ENCODE results near the gene ROBO2.

ROBO2 gene

GRCh38 chr3:77535116-77535515 lies 495.2 kb downstream of the ROBO2 start:
- TF ChIP-seq, protein P1, sequence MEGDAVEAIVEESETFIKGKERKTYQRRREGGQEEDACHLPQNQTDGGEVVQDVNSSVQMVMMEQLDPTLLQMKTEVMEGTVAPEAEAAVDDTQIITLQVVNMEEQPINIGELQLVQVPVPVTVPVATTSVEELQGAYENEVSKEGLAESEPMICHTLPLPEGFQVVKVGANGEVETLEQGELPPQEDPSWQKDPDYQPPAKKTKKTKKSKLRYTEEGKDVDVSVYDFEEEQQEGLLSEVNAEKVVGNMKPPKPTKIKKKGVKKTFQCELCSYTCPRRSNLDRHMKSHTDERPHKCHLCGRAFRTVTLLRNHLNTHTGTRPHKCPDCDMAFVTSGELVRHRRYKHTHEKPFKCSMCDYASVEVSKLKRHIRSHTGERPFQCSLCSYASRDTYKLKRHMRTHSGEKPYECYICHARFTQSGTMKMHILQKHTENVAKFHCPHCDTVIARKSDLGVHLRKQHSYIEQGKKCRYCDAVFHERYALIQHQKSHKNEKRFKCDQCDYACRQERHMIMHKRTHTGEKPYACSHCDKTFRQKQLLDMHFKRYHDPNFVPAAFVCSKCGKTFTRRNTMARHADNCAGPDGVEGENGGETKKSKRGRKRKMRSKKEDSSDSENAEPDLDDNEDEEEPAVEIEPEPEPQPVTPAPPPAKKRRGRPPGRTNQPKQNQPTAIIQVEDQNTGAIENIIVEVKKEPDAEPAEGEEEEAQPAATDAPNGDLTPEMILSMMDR (IDR thresholded peaks at IDR 0.05; ENCODE audit: control insufficient read depth, insufficient read depth, low read depth, low read length, missing control alignments) = no peak
- no peak overlapping the region for H3K4me3 ChIP-seq (ENCODE audit: control insufficient read depth, low read depth, low read length)
- DNase-seq (ENCODE audit: low read depth) = no peak

DNA sequence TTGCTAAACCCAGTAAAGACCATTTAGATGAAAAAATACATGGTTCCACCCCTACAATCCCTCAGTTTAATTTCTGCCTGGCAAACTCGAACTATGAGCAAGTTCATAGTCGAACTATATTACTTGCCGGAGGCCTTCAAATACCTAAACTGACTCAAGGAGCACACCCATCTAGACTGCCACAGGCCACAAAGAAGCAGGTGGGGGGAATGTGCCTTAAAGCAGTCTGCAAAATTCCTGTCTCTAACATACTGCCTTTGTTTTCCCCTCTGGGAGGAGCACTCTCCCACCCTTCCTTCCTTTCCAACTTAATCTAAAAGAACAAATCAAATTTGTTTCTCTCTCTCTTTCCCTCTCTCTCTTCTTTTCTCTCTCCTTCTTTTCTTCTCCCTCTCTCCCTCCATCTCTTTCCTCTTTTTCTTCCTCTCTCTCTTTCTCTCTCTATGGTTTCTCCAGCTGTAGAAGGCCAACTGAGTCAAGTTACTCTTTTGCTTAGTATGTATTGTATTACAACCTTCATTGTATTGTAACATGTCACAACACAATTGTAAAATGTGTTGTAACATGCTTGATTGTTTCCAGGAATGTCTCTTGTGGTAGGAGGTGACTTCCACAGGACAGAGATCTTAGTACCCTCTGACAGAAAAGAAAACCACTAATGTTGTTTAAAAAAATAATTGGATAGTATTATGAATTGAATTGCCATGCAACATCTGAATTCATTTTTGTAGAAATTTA lies 496.3 kb downstream of the ROBO2 start:
- no peak for DNase-seq (ENCODE audit: low read depth)
- TF ChIP-seq, protein P1 (IDR thresholded peaks at IDR 0.05; ENCODE audit: control insufficient read depth, insufficient read depth, low read depth, low read length, missing control alignments) = no peak
- no peak overlapping the region for H3K4me3 ChIP-seq (ENCODE audit: control insufficient read depth, low read depth, low read length)

DNA sequence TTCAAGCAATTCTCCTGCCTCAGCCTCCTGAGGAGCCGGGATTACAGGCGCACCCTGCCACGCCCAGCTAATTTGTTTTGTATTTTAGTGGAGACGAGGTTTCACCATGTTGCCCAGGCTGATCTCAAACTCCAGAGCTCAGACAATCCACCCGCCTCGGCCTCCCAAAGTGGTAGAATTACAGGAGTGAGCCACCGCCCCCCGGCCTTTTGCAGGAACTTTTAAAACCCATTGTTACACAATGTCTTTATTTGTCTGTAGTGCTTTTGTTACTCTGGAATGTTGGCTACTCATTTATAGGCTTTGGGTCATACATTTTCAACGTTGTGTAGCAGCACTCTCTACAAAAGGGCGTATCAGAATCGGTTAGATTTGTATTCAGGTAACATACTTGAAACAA lies 499.1 kb downstream of the ROBO2 start:
- no peak for DNase-seq (ENCODE audit: low read depth)
- H3K4me3 ChIP-seq (ENCODE audit: control insufficient read depth, low read depth, low read length) = no peak overlapping the region
- TF ChIP-seq, protein P1 (IDR thresholded peaks at IDR 0.05; ENCODE audit: control insufficient read depth, insufficient read depth, low read depth, low read length, missing control alignments) = no peak

GRCh38 chr3:77539677-77540076 lies 499.8 kb downstream of the ROBO2 start:
- DNase-seq (ENCODE audit: low read depth) = no peak

GRCh38 chr3:77541203-77541922 lies 501.5 kb downstream of the ROBO2 start:
- no peak for DNase-seq (ENCODE audit: low read depth)
- no peak overlapping the region for H3K4me3 ChIP-seq (ENCODE audit: control insufficient read depth, low read depth, low read length)
- TF ChIP-seq, protein P1 (IDR thresholded peaks at IDR 0.05; ENCODE audit: control insufficient read depth, insufficient read depth, low read depth, low read length, missing control alignments) = no peak

More at GRCh38 chr3:77539677-77540076, 499.8 kb downstream of the ROBO2 start:
- H3K4me3 ChIP-seq (ENCODE audit: control insufficient read depth, low read depth, low read length) = no peak overlapping the region
- TF ChIP-seq, protein P1 (IDR thresholded peaks at IDR 0.05; ENCODE audit: control insufficient read depth, insufficient read depth, low read depth, low read length, missing control alignments) = no peak

GRCh38 chr3:77546246-77546645 lies 506.3 kb downstream of the ROBO2 start:
- TF ChIP-seq, protein P1 (IDR thresholded peaks at IDR 0.05; ENCODE audit: control insufficient read depth, insufficient read depth, low read depth, low read length, missing control alignments) = no peak
- no peak overlapping the region for H3K4me3 ChIP-seq (ENCODE audit: control insufficient read depth, low read depth, low read length)

More at GRCh38 chr3:77546246-77546645, 506.3 kb downstream of the ROBO2 start:
- no peak for DNase-seq (ENCODE audit: low read depth)
